K562 (cell line): ENCODE results near the gene NBEA.

ENCODE experiments used
- EZH2 ChIP-seq: IDR thresholded peaks from 2 replicates; pipeline ENCODE4 v1.6.1; 2012; ENCODE audit warnings: low read depth, mild to moderate bottlenecking, inconsistent platforms, low read length, borderline replicate concordance
- FOXM1 ChIP-seq, 2 experiments: fragments of 450-650 bp in 1 of 2; sonication (generic) in 1 of 2; formaldehyde crosslinking in 1 of 2; IDR thresholded peaks; 2 replicates each; pipeline versions ENCODE4 v1.6.1 to v1.9.0; 2017 to 2022; ENCODE audit warnings: low read depth in 2 of 2, mild to moderate bottlenecking in 2 of 2, missing genetic modification reagents in 1 of 2, moderate library complexity in 1 of 2
- MECOM ChIP-seq: fragments of 250-450 bp; sonication (Bioruptor Pico); IDR thresholded peaks from 2 replicates; pipeline ENCODE4 v1.8.0; 2022; ENCODE audit warnings: inconsistent platforms
- POLR2A ChIP-seq: fragments of 450-650 bp; conservative IDR thresholded peaks from 2 replicates; pipeline ENCODE4 v1.6.1; 2016
- RAD21 ChIP-seq, 2 experiments: fragments of 250-450 bp in 1 of 2; fragments of 450-650 bp in 1 of 2; sonication (Bioruptor Pico) in 1 of 2; formaldehyde crosslinking in 1 of 2; IDR thresholded peaks in 1 of 2; conservative IDR thresholded peaks in 1 of 2; 2 replicates each; pipeline versions ENCODE4 v1.4.0 to v1.8.0; 2020 to 2022; ENCODE audit warnings: mild to moderate bottlenecking in 2 of 2, moderate library complexity in 1 of 2
- SMARCC2 ChIP-seq: fragments of 450-650 bp; IDR thresholded peaks from 2 replicates; pipeline ENCODE4 v1.6.1; 2017; ENCODE audit warnings: antibody characterized with exemption, moderate library complexity, mild to moderate bottlenecking, low read depth
- XRCC3 ChIP-seq: fragments of 450-650 bp; IDR thresholded peaks from 2 replicates; pipeline ENCODE4 v1.6.1; 2017; ENCODE audit warnings: mild to moderate bottlenecking, moderate library complexity
- ZNF274 ChIP-seq: IDR thresholded peaks from 2 replicates; pipeline ENCODE4 v1.6.1; 2011; ENCODE audit warnings: low read depth, mild to moderate bottlenecking, low read length, moderate library complexity, borderline replicate concordance
- ZNF717 ChIP-seq: fragments of 250-450 bp; sonication (Bioruptor Pico); IDR thresholded peaks from 2 replicates; pipeline ENCODE4 v1.5.0; 2021
- TF ChIP-seq, protein P1 (sequence below): fragments of 250-450 bp; sonication (Bioruptor Pico); IDR thresholded peaks from 2 replicates; pipeline ENCODE4 v1.4.0; 2020; ENCODE audit warnings: mild to moderate bottlenecking, moderate library complexity
- TF ChIP-seq, protein P2 (sequence below), 2 experiments: fragments of 450-650 bp; formaldehyde crosslinking in 1 of 2; IDR thresholded peaks; 2 replicates each; pipeline versions ENCODE4 v1.4.0 to v1.6.1; 2014 to 2020; ENCODE audit warnings: mild to moderate bottlenecking in 2 of 2, borderline replicate concordance in 1 of 2, low read depth in 1 of 2
- TF ChIP-seq, protein P3 (sequence below): fragments of 450-650 bp; formaldehyde crosslinking; IDR thresholded peaks from 2 replicates; pipeline ENCODE4 v1.4.0; 2020; ENCODE audit warnings: mild to moderate bottlenecking, moderate library complexity

DNA sequence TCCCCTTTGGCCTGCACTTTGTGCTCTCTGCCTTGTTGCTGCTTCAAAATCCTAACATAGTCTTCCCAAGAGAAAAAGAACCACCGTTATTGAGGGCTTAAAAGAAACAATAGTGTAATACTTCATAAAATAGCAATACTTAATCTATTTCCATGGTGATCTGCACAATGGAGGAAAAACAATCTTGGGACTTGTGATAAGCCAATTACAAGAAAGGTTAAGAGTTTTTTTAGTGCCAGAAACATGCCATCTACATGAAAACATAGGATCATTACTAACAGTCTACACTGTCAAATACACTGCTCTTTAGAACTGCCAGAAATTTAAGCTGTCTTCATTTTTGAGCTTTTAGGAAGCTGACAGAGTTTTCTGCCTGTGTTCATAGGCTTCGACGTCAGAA is 588.5 kb downstream of the NBEA start:
- TF ChIP-seq, protein P1, sequence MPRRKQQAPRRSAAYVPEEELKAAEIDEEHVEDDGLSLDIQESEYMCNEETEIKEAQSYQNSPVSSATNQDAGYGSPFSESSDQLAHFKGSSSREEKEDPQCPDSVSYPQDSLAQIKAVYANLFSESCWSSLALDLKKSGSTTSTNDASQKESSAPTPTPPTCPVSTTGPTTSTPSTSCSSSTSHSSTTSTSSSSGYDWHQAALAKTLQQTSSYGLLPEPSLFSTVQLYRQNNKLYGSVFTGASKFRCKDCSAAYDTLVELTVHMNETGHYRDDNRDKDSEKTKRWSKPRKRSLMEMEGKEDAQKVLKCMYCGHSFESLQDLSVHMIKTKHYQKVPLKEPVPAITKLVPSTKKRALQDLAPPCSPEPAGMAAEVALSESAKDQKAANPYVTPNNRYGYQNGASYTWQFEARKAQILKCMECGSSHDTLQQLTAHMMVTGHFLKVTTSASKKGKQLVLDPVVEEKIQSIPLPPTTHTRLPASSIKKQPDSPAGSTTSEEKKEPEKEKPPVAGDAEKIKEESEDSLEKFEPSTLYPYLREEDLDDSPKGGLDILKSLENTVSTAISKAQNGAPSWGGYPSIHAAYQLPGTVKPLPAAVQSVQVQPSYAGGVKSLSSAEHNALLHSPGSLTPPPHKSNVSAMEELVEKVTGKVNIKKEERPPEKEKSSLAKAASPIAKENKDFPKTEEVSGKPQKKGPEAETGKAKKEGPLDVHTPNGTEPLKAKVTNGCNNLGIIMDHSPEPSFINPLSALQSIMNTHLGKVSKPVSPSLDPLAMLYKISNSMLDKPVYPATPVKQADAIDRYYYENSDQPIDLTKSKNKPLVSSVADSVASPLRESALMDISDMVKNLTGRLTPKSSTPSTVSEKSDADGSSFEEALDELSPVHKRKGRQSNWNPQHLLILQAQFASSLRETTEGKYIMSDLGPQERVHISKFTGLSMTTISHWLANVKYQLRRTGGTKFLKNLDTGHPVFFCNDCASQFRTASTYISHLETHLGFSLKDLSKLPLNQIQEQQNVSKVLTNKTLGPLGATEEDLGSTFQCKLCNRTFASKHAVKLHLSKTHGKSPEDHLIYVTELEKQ (CRISPR knock-in tag) = no peak
- no peak for TF ChIP-seq POLR2A
- TF ChIP-seq MECOM (CRISPR knock-in tag) = no peak
- TF ChIP-seq SMARCC2 = no peak
- TF ChIP-seq, protein P2, sequence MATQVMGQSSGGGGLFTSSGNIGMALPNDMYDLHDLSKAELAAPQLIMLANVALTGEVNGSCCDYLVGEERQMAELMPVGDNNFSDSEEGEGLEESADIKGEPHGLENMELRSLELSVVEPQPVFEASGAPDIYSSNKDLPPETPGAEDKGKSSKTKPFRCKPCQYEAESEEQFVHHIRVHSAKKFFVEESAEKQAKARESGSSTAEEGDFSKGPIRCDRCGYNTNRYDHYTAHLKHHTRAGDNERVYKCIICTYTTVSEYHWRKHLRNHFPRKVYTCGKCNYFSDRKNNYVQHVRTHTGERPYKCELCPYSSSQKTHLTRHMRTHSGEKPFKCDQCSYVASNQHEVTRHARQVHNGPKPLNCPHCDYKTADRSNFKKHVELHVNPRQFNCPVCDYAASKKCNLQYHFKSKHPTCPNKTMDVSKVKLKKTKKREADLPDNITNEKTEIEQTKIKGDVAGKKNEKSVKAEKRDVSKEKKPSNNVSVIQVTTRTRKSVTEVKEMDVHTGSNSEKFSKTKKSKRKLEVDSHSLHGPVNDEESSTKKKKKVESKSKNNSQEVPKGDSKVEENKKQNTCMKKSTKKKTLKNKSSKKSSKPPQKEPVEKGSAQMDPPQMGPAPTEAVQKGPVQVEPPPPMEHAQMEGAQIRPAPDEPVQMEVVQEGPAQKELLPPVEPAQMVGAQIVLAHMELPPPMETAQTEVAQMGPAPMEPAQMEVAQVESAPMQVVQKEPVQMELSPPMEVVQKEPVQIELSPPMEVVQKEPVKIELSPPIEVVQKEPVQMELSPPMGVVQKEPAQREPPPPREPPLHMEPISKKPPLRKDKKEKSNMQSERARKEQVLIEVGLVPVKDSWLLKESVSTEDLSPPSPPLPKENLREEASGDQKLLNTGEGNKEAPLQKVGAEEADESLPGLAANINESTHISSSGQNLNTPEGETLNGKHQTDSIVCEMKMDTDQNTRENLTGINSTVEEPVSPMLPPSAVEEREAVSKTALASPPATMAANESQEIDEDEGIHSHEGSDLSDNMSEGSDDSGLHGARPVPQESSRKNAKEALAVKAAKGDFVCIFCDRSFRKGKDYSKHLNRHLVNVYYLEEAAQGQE (IDR thresholded peaks at IDR 0.05; ENCODE audit: borderline replicate concordance) = no peak
- TF ChIP-seq, protein P2 (CRISPR knock-in tag; IDR thresholded peaks at IDR 0.05; ENCODE audit: low read depth) = no peak
- no peak for TF ChIP-seq FOXM1 (IDR thresholded peaks at IDR 0.05; ENCODE audit: low read depth)
- no peak for TF ChIP-seq FOXM1 (CRISPR knock-in tag; IDR thresholded peaks at IDR 0.05; ENCODE audit: low read depth)
- no peak for TF ChIP-seq ZNF717 (CRISPR knock-in tag)
- TF ChIP-seq RAD21 (CRISPR knock-in tag; conservative IDR thresholded peaks at IDR 0.05 in 1 of 2, IDR thresholded peaks at IDR 0.05 in 1 of 2) = no peak
- no peak for TF ChIP-seq XRCC3
- TF ChIP-seq ZNF274 = no peak
- TF ChIP-seq, protein P3, sequence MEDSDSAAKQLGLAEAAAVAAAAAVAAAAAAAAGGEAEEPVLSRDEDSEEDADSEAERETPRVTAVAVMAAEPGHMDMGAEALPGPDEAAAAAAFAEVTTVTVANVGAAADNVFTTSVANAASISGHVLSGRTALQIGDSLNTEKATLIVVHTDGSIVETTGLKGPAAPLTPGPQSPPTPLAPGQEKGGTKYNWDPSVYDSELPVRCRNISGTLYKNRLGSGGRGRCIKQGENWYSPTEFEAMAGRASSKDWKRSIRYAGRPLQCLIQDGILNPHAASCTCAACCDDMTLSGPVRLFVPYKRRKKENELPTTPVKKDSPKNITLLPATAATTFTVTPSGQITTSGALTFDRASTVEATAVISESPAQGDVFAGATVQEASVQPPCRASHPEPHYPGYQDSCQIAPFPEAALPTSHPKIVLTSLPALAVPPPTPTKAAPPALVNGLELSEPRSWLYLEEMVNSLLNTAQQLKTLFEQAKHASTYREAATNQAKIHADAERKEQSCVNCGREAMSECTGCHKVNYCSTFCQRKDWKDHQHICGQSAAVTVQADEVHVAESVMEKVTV = no peak
- no peak for TF ChIP-seq EZH2
